ENCODE data around the gene TTLL9. TPM values are rescaled to one million over a fixed set of nuclear protein-coding genes. Genes with fewer than 3 reads are reported as not detected.

The TTLL9 gene
- total RNA-seq, 1 experiment from 2014 or later: 0.27 TPM

DNA sequence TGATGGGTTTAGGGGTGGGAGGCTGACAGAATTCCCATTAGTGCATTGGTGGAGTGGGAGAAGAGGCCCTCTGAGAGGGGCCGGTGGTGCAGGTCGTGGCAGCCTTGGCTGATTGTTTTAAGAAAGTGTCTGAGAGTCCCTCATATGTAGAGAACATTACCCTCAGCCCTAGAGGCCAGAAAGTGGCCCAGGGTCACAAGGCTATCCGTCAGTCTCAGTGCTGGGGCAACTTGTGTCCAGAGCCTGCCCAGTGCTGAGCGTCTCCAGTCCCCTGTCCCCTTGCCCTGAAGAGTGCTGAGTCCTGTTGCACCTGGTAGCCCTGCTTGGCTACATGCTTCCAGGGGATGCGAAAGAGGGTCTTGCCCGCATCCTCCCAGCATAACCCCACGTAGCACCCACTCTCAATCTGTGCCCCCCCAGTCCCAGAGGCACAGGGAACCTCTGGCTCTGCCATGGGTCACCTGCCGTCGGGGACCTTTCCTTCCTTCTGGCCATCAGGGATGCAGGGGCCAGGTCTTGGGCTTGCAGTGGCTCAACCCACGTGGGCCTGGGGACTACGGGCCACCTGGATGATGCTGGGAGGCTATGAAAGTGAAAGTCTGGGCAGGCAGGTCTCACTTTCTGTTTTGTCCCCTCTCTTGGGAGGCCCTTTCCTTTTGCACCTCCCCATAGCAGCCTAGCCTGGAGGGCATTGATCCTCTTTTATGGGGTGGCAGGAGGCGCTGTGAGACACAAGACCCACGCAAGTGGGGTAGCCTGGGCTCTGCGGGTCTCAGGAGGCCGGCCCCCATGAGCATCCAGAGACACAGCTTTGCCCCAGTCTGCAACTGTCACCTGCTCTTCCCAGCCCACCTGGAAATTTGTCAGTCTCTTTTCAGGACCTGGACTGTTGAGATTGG, 12.3 kb upstream of the TTLL9 start:
- DNase-seq (ENCODE audit: low spot score): no peak

GRCh38 chr20:31858760-31859083, 11.7 kb upstream of the TTLL9 start:
- no peak for DNase-seq (ENCODE audit: low spot score)

GRCh38 chr20:31859266-31859997, 11.0 kb upstream of the TTLL9 start:
- no peak for DNase-seq (ENCODE audit: low spot score)

- DNase-seq (ENCODE audit: low spot score): no peak
Measured at GRCh38 chr20:31859998-31860380, 10.4 kb upstream of the TTLL9 start.

- no peak for DNase-seq (ENCODE audit: low spot score)
Measured at GRCh38 chr20:31860390-31861134, 9.9 kb upstream of the TTLL9 start.

- DNase-seq (ENCODE audit: low spot score): no peak
Measured at GRCh38 chr20:31861135-31861384, 9.4 kb upstream of the TTLL9 start.

DNA sequence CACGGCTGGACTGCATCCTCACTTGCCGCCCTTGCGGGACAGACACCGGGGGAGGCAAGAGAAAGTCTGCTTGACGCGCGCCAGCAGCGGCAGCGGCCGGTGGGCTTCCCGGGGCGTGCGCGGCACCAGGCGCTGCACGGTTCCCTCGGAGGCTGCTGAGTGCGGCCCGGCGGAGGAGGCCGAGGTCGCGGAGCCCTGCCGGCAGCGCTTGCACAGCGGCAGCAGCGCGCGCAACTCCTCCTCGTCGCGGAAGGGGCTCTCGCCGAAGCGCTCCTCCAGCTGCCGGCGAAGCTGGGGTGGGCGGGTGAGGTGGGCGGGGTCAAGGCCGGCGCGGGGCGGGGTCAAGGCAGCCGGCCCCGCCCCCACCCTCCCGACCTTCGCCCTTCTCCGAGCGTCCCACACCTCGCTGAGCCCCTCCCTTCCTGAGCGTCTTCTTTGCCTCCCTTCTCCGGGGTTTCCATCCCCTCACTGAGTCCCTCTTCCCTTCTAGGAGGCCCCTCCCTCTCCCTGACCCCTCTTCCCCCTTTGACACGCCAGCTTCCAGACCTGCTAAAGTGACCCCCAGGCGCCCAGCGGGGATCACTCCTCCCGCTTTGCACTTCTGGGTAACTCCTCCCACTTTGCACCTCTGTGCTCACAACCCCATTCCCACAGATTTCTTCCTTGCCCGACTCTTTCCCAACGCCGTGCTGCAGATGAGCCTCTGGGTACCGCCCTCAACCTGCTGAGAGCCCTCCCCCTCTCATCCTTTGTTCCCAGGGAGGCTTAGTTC, 8.9 kb upstream of the TTLL9 start:
- DNase-seq (ENCODE audit: low spot score): no peak

- no peak for DNase-seq (ENCODE audit: low spot score)
Measured at GRCh38 chr20:31862157-31862470, 8.3 kb upstream of the TTLL9 start.

DNA sequence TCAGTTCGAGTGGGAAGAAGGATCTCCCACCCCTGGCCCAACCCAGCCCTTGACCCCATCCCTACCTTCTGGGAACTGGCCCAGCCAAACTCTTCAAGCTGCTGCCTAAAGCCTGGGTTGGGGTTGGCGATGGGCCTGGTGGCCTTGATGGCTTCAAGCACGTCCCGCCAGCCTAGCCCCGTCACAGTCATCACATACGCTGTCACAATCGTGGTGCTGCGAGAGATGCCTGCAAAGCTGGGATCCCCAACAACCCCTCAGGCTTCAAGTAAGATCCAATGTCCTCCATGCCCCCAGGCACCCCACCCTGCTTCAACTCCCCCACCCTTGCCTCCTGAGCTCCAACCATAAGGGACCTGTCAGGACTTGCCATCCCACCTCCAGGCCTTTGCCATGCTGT, 7.9 kb upstream of the TTLL9 start:
- DNase-seq (ENCODE audit: low spot score): no peak

DNA sequence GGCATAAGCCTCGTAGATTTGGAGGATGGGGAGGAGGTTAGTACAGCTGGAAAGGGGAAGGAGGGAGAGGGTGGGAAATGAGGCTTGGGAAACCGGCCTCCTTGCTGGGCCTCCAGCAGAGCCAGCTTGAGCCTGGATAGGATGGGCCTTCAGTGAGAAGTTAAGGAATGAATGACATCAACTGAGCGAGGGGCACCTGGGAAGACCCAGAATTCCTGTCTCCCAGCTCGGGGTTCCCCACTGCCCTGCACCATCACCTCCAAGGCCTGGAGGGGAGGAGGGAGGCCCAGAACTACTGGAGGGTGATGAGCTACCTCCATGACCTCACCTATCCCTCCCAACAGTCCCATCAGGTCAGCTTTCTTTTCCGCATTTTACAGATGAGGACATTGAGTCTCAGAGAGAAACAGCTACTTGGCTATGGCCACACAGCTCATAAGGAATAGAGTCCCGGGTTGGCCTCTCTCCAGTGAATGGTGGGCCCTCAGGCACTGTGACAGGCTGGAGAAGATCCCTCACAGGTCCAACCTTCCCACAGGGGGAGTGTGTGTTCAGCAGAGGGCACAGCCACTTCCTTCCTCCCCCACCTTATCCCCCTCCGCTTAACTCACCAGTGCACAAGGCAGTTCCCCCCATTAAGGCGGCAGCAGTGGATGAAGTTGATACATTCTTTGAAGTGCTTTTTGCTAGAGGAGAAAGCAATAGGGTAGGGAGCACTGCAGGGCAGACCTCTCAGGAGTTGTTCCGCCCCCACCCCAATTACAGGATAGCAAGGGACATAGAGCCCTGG, 6.9 kb upstream of the TTLL9 start:
- DNase-seq (ENCODE audit: low spot score): no peak

GRCh38 chr20:31864521-31865400, 5.7 kb upstream of the TTLL9 start:
- no peak for DNase-seq (ENCODE audit: low spot score)

- DNase-seq (ENCODE audit: low spot score): no peak
Measured at GRCh38 chr20:31866221-31866620, 4.2 kb upstream of the TTLL9 start.

DNA sequence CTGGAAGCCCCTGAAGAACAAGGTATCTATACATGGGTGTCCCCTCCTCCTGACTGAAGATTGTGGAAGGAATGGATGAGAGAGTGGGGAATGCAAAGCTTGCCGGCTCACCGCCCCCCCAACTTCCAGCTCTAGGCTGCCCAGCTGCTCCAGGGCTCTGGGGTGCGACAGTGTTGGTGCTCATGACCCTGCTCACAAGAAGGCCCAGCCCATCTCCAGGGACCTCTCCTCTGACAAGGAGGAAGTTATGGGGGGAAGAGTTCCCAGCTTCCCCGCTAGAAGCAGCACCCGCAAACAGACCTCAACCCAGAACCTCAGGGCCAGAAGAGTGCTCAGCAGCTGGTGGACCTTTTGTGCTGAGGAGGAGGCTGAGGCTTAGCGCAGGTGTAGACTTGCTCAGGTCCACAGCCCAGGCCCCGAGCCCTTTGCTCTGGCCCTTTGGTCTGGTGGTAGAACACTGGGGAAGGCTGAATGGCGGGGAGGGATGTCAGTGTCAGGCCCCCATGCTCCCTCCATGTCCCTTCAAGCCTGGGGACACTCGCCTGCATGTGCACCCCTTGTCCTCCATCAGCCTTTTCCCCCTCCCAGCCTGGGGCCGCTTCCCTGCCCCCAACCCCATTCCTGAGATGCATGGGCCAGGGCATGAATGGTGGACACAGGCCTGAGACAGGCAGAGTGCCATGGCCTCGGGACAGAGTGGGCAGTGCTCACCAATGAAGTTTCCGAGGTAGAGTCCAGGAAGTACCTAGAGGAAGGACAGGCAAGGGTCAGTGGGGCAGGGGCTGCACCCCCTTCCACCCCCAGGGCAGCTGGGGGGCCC, 1.4 kb upstream of the TTLL9 start:
- no peak for DNase-seq (ENCODE audit: low spot score)

DNA sequence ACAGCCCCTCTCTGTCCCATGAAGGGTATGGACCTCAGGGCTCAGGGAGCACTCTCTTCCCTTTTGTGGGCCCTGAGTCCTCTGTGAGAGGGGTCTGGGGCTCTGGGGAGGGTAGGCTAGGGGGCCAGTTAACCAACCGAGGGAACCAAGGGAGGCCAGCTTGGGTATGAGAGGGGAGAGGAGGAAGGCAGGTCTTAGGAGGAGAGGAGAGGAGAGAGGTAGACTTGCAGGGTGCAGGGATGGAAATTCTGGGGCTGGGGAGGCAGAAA, 827 bp upstream of the TTLL9 start:
- DNase-seq (ENCODE audit: low spot score): no peak

DNA sequence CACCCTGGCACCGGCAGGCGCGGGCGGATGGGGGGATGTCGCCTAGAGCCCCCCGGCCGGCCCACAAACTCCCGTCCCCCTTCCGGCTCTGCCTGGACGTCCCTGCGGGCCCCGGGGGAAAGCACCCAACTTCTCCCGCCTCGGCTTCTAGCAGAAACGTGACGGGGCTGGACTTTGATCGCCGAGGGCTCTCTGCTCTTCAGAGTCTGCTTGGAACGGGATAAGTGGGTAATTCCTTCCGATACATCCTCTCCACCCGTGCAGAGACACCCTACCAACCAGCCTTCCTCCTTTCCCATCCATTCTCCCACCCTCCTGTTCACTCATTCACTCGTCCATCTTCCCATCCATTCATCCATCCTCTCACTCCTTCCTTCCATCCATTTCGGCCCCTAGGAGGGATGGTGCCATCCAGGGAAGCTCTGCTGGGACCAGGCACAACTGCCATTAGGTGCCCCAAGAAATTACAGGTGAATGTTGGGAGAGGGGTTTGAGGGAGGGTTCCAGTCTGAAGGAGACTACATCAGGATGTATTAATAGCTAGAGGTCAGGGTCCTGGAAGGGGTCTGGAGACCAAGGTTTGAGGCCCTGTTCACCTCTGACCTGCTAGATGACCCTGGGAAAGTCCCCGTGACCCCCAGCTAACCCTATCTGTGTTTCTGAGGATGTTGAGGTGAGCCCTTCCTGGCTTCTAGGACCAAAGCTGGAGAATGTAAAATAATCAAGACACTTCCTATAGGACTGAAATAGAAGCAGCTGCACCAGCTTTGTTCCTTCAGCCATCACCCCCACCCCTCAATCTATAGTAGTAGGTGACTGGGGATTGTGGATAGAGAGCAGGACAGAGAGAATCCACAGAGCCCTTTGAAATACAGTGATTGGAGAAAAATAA, 538 bp downstream of the TTLL9 start:
- DNase-seq (ENCODE audit: low spot score): no peak

DNA sequence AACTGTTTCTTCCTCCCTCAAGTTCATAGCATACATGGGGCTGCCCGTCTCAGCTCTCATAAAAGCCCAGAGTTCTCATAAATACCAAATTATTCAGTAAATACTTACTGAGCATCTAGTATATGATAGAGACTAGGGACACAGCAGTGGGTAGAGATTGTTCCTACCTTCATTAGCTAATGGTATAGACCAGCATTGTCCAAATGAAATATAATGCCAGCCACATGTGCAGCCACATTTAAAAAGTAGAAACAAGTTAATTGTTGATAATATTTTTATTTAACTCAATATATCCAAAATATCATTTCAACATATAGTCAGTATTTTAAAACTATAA, 1.2 kb downstream of the TTLL9 start:
- DNase-seq (ENCODE audit: low spot score): no peak

DNA sequence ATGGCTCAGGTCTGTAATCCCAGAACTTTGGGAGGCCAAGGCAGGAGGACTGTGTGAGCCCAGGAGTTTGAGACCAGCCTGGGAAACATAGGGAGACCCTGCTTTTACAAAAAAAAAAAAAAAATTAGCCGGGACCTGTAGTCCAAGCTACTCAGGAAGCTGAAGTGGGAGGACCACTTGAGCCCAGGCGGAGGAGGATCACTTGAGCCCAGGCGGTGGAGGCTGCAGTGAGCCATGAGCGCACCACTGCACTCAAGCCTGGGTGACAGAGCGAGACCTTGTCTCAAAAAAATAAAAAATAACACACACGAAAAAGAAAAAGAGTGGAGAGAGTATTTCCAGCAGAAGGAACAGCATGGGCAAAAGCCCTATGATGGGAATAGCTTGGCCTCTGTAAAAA, 2.0 kb downstream of the TTLL9 start:
- DNase-seq (ENCODE audit: low spot score): no peak

GRCh38 chr20:31875671-31876070, 5.2 kb downstream of the TTLL9 start:
- no peak for DNase-seq (ENCODE audit: low spot score)

- DNase-seq (ENCODE audit: low spot score): no peak
Measured at GRCh38 chr20:31877684-31878083, 7.2 kb downstream of the TTLL9 start.

All from H4 (cell line).